GM12872 (cell line): ENCODE results near the gene RDH14.

ENCODE experiments used
- TF ChIP-seq, protein P1 (sequence below): IDR thresholded peaks from 3 replicates; pipeline ENCODE4 v1.5.1; 2011; ENCODE audit warnings: low read depth, mild to moderate bottlenecking, low read length, moderate library complexity; ENCODE audit not compliant: insufficient read depth

Gene RDH14

DNA sequence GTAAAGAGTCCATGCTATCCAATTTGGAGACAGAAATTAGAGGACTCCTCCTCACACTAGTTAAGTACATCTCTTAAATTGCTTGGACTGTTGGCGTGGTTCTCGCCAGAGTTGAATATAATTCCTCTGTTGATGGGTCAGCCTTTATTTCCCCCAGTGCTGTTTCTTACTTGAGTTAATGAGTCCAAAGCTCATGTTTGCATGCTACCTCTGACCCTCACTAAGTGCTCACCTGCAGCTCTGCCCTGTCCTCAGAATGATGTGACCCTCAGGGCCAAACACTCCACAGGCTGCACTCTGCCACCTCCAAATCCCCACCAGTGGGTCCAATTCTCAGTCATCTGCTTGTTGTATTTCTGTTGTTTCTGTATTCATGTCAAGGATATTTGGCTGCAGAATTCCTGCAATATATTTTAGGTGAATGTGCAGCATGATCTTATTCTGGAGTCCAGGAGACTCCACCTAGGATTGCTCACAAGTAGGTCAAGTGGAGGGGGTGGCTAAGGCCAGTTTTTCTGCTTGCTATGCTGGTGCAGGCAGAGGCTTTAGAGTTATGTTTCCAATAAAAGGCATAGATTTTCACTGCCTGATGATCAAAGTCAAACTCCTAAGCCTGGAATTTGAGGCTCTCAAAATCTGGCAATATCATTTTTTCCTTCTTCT, 37.8 kb downstream of the RDH14 start:
- TF ChIP-seq, protein P1, sequence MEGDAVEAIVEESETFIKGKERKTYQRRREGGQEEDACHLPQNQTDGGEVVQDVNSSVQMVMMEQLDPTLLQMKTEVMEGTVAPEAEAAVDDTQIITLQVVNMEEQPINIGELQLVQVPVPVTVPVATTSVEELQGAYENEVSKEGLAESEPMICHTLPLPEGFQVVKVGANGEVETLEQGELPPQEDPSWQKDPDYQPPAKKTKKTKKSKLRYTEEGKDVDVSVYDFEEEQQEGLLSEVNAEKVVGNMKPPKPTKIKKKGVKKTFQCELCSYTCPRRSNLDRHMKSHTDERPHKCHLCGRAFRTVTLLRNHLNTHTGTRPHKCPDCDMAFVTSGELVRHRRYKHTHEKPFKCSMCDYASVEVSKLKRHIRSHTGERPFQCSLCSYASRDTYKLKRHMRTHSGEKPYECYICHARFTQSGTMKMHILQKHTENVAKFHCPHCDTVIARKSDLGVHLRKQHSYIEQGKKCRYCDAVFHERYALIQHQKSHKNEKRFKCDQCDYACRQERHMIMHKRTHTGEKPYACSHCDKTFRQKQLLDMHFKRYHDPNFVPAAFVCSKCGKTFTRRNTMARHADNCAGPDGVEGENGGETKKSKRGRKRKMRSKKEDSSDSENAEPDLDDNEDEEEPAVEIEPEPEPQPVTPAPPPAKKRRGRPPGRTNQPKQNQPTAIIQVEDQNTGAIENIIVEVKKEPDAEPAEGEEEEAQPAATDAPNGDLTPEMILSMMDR, result no peak

DNA sequence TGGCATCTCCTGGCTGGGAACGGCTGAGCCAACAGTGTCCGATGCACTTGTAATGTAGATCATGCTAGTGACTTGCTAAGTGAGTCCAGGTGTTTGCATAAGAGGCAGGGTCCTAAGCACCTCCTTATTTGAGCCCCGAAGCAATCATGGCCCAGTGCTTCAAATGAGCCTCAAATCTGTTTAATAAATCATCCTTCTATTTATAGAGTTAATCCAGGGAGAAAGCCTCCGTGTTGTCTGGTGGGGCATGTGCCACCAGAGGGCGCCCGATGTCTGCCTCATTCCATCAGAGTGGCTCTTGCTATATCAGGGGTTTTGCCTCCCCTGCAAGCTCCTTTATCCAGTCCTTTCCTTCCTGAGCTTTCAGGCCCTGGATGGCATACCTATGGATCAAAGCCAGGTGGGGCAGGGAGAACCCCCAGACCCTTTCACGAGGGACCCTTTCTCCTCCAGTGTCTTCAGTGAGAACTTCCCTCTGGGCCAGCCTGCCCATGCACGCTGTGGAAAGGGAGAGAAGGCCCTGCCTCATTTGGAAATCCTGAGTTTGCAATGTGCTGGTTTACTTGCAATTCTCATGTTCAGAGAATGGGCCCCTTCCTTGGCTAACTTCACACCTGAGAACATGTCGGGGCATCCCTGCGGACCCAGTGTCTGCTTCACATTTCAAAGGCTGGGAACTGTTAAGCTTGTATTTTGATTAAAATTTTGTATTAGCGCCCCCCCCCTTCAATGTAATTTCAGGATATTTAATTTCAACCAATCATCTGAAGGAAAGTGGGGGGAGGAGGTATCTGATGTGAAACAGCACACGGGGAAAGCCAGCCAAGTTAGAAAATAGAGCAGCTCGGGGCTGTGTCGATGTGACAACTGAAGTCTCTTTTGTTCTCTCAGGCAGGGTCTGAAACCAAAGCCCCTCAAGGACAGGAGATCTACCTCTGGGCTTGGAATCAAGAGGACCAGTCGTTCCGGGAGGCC, 39.7 kb downstream of the RDH14 start:
- TF ChIP-seq, protein P1, result peak; percentile 90

DNA sequence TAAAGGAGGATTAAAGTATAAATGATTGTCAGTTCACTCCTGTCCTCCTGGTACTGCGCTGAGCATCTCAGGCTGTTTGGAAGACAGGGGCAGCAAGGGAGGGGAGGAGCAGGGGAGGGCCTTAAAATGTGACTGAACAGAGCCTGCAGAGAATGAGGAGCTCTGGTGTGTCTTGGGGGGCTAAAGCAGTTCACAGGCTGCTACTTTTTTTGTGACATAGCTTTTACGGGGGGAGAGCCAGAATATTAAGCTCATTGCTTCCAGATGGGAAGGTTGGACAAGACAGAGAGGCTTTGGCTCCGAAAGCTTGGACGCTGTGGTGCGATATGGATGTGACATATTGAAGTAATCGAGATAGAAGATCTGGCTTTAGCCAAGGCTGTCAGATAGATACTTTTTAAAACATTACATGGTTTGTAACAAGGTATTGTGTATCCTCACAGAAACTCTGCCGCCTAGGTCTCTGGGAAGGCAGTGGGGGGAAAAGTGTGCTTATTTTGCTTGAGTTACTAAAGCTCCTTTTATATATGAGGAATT, 40.5 kb downstream of the RDH14 start:
- TF ChIP-seq, protein P1, result no peak

DNA sequence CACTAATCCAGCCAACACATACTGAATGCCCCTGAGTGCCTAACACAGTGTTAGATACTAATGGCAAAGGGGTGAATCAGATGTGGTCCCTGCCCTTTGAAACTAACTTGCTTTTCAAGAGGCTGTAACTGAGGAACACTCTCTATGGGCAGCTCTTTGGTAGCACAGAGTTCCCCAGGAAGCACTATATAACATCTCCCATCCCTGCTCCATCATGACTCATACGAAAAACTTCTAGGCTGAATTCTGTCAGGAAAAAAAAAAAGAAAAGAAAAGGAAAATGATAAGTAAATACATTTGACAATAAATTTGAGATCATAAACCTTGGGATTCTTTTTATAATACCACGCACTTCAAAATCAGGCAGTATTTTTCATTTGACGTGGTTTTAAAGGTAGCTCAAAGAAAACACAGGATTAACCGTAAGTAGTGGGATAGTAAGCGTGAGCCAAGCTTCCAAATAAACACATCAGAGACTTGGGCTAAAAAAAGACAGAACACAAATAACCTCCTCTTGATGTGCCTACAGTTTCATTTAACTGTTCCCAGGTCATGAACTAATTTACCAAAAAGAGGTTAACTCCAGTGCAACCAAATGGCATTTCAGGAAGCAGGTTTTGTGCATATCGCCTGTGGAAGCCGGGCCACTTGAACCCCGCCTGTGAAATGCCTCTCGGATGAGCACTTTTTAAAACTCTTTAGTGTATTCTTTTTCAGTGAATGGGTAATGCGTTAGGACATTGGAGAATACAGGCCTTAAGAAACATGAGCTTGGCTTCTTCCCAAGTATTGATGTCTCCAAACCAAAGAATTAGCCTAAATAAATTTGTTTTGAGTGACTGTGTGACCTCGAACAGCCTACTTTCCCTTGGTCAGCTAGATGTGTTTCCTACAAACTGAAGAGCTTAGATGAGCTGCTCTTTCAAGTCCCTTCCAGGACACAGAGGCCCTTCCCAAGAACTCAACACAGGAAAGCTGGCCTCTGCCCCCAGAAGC, 42.0 kb downstream of the RDH14 start:
- TF ChIP-seq, protein P1, result no peak

DNA sequence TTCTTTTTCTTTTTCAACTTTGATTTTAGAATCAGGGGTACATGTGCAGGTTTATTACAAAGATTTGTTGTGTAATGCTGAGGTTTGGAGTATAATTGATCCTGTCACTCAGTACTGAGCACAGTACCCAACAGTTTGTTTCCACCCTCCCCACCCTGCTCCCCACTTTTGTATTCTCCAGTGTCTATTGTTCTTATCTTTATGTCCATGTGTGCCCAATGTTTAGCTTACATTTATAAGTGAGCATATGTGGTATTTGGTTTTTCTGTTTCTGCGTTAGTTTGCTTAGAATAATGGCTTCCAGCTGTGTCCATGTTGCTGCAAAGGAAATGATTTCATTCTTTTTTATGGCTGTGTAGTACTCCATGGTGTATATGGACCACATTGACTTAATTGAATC, 43.1 kb downstream of the RDH14 start:
- TF ChIP-seq, protein P1, result no peak

DNA sequence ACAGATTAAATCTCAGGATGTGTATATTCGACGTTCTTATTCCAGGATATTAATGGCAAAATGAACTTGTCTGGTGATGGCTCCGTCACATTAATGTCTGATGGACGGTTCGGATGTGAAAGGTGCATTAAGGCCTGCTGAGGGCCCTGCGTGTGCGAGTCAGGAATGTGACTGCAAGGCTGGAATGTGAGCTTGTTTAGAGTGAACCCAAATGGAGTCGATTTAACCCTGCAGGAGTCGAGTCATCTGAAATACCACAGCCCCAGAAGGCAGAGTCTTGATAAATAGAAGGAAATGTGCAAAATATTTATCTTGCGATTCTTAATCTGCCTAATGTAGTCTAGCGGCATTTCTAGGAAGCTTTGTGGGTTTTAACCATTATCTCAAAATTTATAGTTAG, 44.3 kb downstream of the RDH14 start:
- TF ChIP-seq, protein P1, result no peak
